Choroid plexus epithelial cell (primary cell): ENCODE data around the gene LRRC74A.
"Not testable (repeated sequence)": the region's sequence is repeated elsewhere in the genome, so short reads cannot be mapped to it uniquely, and the experiment has no call there.

Source experiments
- DNase-seq: peaks from one replicate; pipeline ENCODE4 v3.0.0-alpha.2; 2010; ENCODE audit warnings: low read depth
- H3K4me3 ChIP-seq: 2 replicates; pipeline ENCODE4 v1.5.1; 2011; ENCODE audit warnings: low read depth, mild to moderate bottlenecking, control low read depth, low read length, moderate library complexity
- CTCF ChIP-seq: conservative IDR thresholded peaks from 2 replicates; pipeline ENCODE4 v1.5.1; 2011; ENCODE audit warnings: low read depth, mild to moderate bottlenecking, control low read depth, inconsistent platforms, low read length, moderate library complexity

Gene LRRC74A

GRCh38 chr14:76909266-76909665 lies 83.1 kb downstream of the LRRC74A start:
- no peak for TF ChIP-seq CTCF
- H3K4me3 ChIP-seq = no peak overlapping the region
- DNase-seq = no peak

GRCh38 chr14:76910371-76910890 lies 84.2 kb downstream of the LRRC74A start:
- no peak for TF ChIP-seq CTCF
- no peak for DNase-seq

GRCh38 chr14:76911473-76911872 lies 85.3 kb downstream of the LRRC74A start:
- no peak for DNase-seq
- no peak for TF ChIP-seq CTCF
- H3K4me3 ChIP-seq = no peak overlapping the region

More at GRCh38 chr14:76910371-76910890, 84.2 kb downstream of the LRRC74A start:
- no peak overlapping the region for H3K4me3 ChIP-seq

GRCh38 chr14:76914533-76915081 lies 88.4 kb downstream of the LRRC74A start:
- H3K4me3 ChIP-seq, DNase-seq: not testable (repeated sequence)

GRCh38 chr14:76916040-76916715 lies 90.0 kb downstream of the LRRC74A start:
- no peak for DNase-seq
- no peak for TF ChIP-seq CTCF
- no peak overlapping the region for H3K4me3 ChIP-seq

- TF ChIP-seq CTCF = peak; percentile 82
- DNase-seq = peak; percentile 81
- H3K4me3 ChIP-seq = no peak overlapping the region
Observed at GRCh38 chr14:76917158-76917596, 91.0 kb downstream of the LRRC74A start.

GRCh38 chr14:76917745-76918255 lies 91.6 kb downstream of the LRRC74A start:
- no peak for DNase-seq
- no peak overlapping the region for H3K4me3 ChIP-seq
- no peak for TF ChIP-seq CTCF
